ENCODE results near the gene RREB1.

RREB1 gene

DNA sequence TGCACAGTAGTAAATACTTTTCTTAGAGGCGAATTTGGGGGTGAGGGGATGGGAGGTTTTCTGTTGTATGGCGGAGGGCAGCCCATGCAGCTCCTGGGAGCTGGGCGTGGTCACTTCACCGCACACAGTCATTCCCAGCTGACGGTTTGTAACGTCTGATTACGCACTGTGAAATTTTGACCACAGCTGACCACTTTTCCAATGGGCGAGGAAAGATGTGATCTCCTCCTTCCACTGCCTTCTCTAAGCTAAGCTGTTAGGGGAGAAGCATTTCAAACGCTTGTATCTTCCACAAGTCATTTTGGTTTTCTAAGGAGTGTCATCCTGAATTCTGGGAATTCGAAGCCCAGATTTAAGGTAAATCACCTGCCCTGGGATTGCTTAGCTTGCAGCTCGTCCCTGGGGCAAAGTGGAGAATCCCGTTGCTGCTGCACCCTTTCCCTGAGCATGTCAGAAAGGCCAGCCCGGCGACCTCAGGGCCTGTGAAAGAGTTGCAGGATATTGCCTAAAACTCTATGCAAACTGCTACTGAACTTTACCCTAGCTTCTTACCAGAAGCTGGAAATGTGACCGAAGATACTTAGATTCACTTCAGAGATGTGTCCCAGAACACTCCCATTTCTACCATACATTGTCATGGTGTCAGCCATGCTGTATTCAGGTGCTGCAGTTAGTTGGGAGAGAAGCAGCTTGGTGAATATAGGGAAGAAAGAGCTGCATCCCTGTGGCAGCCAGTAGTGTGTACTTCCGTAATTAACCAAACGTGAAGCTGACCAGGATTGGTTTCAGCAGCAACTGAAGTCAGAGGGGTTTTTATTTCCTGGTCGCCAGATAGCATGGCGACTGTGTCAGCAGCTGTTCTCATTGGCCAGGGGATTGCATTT is 58.9 kb downstream of the RREB1 start:
- no peak for DNase-seq

DNA sequence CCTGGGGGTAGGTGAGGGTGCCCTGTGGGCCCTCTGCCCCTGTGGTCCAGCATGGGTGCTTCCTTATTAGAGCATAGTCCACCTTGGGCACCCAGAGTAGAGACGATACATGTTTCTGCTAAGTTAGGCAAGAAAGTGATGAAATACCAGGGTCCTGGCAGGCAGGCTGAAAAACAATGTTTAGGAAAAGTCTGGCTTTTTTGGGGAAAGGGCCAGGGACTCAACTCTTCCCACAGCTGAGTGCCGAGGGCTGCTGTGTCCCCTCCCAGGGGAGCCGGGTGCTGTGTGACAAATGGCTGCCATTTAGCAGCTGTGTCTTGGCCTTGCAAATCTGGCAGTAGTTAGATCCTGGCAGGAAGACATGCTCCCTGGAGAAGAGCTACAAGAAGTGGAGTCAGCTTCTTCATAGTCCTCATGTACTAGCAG is 61.5 kb downstream of the RREB1 start:
- no peak for DNase-seq

DNA sequence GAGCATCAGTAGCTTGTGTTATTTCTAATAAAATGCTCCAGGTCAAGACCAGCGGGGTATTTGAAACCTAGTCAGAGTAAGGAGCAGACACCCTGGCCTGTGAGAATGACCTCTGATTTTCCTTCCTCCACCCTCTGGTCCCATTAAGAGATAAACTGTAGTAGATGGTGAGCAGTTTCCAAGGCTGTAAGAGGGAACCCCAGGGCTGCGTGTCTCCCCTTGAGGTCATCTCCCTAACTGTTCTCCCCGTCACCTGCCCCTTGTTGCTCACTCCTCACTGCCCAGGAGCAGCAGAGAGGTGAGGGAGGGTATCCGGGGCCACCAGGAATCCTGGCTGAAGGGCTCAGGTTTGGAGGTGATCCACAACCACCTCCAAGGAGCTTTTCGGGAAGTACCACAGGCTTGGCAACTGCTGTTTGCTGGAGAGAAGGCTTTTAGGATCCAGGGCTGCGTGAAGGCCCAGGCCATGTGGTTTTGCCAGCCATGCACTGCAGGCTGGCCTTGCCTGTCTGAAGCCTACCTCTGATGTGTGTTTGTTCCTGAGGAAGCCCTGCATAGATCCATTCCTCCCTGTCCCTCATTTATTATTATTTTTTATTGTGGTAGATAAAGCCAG is 62.5 kb downstream of the RREB1 start:
- DNase-seq = no peak

GRCh38 chr6:7171119-7171518 is 63.4 kb downstream of the RREB1 start:
- no peak for DNase-seq

- DNase-seq = no peak
These were observed 64.0 kb downstream of the RREB1 start for GRCh38 chr6:7171733-7172132.

GRCh38 chr6:7172649-7173048 is 64.9 kb downstream of the RREB1 start:
- no peak for DNase-seq

DNA sequence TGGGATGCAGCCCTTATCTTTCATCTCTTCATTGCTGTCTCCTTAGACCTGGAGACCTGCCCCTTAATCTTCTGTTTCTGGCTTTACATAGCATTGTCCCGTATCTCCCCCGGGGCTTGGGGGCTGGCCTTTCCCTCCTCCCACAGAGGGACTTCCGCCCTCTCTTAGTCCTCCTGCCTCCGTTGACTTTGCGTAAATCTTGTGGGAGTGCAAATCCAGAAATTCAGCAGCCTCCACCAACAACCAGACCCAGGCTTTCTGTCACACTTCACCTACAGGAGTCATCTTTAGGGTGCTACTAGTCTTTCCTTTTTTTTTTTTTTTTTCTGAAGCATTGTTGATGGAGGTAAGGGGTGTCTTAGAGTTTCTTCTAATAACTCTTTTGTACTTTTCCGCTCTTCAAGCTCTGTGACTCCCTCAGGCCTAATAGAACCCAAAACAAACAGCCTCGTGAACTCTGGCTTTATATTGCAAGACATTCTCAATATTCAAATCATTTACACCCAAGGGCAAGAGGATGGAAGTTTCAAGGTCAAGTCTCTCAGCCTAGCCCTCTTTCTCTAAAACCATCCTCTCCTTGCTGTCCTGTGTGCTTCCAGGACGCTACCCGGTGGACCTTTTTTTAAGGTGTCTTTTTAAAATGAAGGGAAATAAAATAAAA is 66.2 kb downstream of the RREB1 start:
- no peak for DNase-seq

- no peak for DNase-seq
These were observed 67.7 kb downstream of the RREB1 start for GRCh38 chr6:7175462-7175861.

DNA sequence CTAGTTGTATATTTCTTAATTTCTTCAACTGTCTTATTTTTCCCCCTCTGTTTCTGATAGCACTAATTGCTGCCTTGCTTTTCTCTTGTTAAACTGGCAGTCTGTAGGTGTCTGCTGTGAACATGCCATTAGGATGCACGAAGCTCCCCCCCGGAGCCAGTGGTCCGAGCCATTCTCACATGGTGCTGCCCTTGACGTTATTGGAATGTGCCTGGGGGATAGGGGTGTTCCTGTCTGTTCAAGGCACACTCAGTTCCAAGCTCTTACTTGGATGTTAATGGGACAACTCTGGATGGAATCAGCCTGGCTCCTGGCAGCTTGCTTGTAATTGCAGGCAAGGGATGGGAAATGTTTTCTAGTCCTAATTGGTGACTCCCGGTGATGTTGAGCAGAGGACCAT is 68.4 kb downstream of the RREB1 start:
- no peak for DNase-seq

- no peak for DNase-seq
These were observed 70.5 kb downstream of the RREB1 start for GRCh38 chr6:7178280-7178679.

DNA sequence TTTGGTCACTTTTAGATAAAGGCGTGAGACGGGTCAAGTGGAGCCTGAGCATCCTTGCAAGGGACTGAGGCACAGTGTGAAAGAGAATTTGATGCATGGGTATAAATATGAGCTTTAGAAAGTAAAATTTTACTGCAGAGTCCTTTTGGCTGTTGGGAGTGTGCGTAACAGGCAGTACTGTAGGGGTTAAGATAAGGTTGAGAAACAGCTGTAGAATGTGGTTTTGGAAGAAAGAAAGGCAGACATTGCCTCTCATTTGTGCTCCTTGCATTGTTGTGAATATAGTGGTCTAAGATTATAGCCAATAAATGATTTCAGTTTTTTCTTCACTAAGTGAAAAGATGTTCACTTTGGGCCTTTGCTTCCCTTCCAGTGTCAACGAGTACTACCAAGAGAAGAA is 73.0 kb downstream of the RREB1 start:
- DNase-seq = no peak

GRCh38 chr6:7183707-7184106 is 75.9 kb downstream of the RREB1 start:
- no peak for DNase-seq

- no peak for DNase-seq
These were observed 76.7 kb downstream of the RREB1 start for GRCh38 chr6:7184502-7184901.

DNA sequence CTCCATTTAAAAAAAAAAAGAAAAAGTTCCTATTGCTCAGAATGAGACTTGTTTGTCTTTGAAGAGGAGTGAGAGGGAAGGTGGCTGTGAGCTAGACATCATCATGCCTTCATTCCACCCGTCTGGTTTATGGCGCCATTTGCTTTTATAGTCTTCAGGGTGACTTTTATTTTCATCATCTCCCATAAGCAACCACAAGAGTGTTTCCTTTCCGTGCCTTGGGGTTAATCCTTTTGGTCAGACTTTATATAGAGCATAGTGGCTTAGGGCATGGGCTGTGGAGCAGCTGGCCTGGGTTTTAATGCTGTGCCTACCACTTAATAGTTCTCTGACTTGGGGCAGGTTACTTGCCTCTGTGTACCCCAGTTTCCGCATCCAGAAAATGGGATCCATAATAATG is 77.8 kb downstream of the RREB1 start:
- no peak for DNase-seq

- DNase-seq = no peak
These were observed 80.7 kb downstream of the RREB1 start for GRCh38 chr6:7188492-7188891.

DNA sequence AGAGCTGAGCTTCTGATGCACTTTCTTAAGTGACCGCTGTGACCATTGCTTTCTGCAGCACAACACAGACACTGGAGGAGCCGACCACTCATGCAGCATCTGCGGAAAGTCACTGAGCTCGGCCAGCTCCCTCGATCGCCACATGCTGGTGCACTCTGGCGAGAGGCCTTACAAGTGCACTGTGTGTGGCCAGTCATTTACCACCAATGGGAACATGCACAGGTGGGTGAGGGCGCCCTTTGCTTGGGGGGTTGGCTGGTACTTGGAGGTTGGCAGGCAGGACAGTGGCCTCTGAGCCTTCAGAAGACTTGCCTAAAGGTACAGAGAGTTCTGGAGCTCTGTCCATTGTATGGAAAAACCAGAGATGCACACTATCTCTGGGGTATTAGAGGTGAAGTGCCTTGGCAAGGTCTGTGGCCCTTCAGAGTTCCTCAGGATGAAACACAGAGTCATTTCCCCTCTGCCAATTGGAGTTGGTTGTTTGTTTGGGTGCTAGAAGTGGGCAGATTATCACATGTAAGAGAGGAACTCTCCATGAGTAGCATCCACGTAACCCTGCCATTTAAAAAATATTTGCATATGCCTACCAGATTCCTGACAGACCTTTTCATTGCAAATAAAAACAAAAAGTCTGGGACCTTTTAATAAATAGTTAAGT is 81.5 kb downstream of the RREB1 start:
- DNase-seq = no peak

DNA sequence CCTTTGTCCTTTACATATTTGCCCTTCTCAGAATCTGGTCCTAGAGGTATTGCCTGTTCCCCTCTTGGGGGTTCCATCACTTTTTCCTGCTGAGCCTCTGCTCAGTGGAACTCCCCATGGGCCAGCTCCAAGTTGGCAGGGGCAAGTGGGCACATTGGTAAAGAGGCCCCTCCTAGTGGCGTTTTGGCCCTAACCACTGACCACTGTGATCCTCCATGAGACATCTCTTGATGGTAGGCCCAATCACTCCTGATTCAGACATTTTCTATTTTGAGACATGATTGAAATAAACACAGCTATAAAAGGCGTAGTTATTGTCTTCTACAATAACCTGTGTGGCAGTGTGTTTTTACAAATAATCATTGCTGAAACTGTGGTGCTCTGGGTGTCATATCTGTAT is 83.0 kb downstream of the RREB1 start:
- DNase-seq = no peak

DNA sequence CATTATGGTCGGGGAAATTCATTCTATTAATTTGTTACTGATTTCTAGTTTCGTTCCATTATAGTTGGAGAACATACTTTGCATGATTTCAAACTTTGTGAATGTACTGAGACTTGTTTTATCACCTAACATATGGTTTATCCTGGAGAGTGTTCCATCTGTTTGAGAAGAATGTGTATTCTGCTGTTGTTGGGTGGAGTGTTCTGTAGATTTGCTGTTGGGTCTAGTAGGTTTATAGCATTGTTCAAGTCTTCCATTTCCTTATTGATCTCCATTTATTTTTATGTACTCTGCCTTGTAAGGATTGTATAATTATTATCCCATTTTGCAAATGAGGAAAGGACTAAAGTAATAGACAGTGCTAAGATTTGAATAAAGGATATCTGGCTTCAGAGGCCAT is 85.4 kb downstream of the RREB1 start:
- no peak for DNase-seq

DNA sequence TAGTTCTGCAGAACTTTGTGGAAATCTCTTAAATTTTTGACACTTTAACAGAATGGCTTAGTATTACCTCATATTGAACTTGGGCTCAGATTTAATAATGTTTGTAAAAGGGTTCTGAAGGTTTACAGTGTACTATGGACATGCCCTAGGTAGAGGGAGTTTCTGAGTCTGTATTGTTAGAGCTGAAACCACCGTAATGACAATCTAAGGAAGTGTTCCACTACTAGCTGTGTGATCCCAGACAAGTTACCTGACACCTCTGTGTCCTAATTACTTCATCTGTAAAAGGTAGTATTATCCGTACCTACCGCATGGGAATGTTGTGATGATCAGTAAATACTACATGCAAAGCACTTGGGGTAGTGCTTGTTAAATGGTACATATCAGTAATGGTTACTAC is 86.9 kb downstream of the RREB1 start:
- no peak for DNase-seq

- no peak for DNase-seq
These were observed 87.7 kb downstream of the RREB1 start for GRCh38 chr6:7195339-7196018.

GRCh38 chr6:7196019-7196402 is 88.2 kb downstream of the RREB1 start:
- DNase-seq = no peak

- no peak for DNase-seq
These were observed 89.0 kb downstream of the RREB1 start for GRCh38 chr6:7196685-7197283.

Data from effector CD8-positive, alpha-beta T cell (primary cell).